ENCODE measurements around the gene MEP1B.

MEP1B gene

GRCh38 chr18:32200766-32201165, 10.9 kb downstream of the MEP1B start:
- no peak overlapping the region for H3K4me3 ChIP-seq (ENCODE audit: low read length)
- no peaks in the 10 kb centered on the region for H3K9me2 ChIP-seq (replicated peaks; ENCODE audit: control insufficient read depth, low read length)
- no peaks in the 10 kb centered on the region for H3F3A ChIP-seq (ENCODE audit: control insufficient read depth, insufficient read depth)
- no peaks in the 10 kb centered on the region for H3K79me2 ChIP-seq (ENCODE audit: control insufficient read depth, low read length)
- no peak overlapping the region for H3K4me2 ChIP-seq (ENCODE audit: low read length)
- H3K27me3 ChIP-seq (ENCODE audit: control insufficient read depth, low read length), result peaks cover 2% of the 10 kb centered on the region; the same call in 1 of the 2 replicates
- TF ChIP-seq EZH2phosphoT487 (IDR thresholded peaks at IDR 0.05; ENCODE audit: borderline replicate concordance, low read length), result no peak
- TF ChIP-seq, protein P1, sequence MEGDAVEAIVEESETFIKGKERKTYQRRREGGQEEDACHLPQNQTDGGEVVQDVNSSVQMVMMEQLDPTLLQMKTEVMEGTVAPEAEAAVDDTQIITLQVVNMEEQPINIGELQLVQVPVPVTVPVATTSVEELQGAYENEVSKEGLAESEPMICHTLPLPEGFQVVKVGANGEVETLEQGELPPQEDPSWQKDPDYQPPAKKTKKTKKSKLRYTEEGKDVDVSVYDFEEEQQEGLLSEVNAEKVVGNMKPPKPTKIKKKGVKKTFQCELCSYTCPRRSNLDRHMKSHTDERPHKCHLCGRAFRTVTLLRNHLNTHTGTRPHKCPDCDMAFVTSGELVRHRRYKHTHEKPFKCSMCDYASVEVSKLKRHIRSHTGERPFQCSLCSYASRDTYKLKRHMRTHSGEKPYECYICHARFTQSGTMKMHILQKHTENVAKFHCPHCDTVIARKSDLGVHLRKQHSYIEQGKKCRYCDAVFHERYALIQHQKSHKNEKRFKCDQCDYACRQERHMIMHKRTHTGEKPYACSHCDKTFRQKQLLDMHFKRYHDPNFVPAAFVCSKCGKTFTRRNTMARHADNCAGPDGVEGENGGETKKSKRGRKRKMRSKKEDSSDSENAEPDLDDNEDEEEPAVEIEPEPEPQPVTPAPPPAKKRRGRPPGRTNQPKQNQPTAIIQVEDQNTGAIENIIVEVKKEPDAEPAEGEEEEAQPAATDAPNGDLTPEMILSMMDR (IDR thresholded peaks at IDR 0.05; ENCODE audit: low read depth, low read length, poor library complexity, severe bottlenecking), result no peak
- H3K9me3 ChIP-seq (ENCODE audit: control insufficient read depth, insufficient read depth, low read length), result no peaks in the 10 kb centered on the region
- no peaks in the 10 kb centered on the region for H4K20me1 ChIP-seq (ENCODE audit: control insufficient read depth, insufficient read depth, low read depth, low read length)
- no peak overlapping the region for H3K27ac ChIP-seq (ENCODE audit: low read depth, low read length)
- H3K4me1 ChIP-seq (ENCODE audit: control insufficient read depth, low read length), result no peaks in the 10 kb centered on the region
- no peaks in the 10 kb centered on the region for H3K36me3 ChIP-seq (ENCODE audit: control insufficient read depth, low read length)

GRCh38 chr18:32201948-32202672, 12.3 kb downstream of the MEP1B start:
- Histone ChIP-seq H3K4me2 (ENCODE audit: low read length) (no peak overlapping the region), H3K9me3 (ENCODE audit: control insufficient read depth, insufficient read depth, low read length) (no peaks in the 10 kb centered on the region), H3K36me3 (ENCODE audit: control insufficient read depth, low read length) (no peaks in the 10 kb centered on the region), H4K20me1 (ENCODE audit: control insufficient read depth, insufficient read depth, low read depth, low read length) (no peaks in the 10 kb centered on the region), H3K4me1 (ENCODE audit: control insufficient read depth, low read length) (no peaks in the 10 kb centered on the region), H3K4me3 (ENCODE audit: low read length) (no peak overlapping the region), H3K27ac (ENCODE audit: low read depth, low read length) (no peak overlapping the region), H3K27me3 (ENCODE audit: control insufficient read depth, low read length) (peaks cover 2% of the 10 kb centered on the region; the same call in 1 of the 2 replicates), H3K9me2 (replicated peaks; ENCODE audit: control insufficient read depth, low read length) (no peaks in the 10 kb centered on the region), H3K79me2 (ENCODE audit: control insufficient read depth, low read length) (no peaks in the 10 kb centered on the region), H3F3A (ENCODE audit: control insufficient read depth, insufficient read depth) (no peaks in the 10 kb centered on the region)
- no peak for TF ChIP-seq EZH2phosphoT487 (IDR thresholded peaks at IDR 0.05; ENCODE audit: borderline replicate concordance, low read length)
- TF ChIP-seq, protein P1 (IDR thresholded peaks at IDR 0.05; ENCODE audit: low read depth, low read length, poor library complexity, severe bottlenecking), result no peak

DNA sequence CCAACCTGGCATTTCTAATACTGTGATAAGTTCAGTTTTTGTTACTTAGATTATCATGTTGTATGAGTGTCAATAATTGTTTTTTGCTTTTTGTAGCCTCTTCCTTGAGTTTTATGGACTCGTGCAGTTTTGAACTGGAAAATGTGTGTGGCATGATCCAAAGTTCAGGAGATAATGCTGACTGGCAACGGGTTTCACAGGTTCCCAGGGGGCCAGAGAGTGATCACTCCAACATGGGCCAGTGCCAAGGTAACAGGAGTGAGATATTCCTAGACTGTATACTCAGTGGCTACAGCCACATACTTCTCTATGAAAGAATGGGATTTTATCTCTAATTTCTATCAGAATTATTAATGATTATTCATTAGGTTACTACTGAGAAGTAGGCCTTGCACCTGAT, 18.2 kb downstream of the MEP1B start:
- H3K4me1 ChIP-seq (ENCODE audit: control insufficient read depth, low read length), result no peaks in the 10 kb centered on the region

More for the DNA sequence above, 18.2 kb downstream of the MEP1B start:
- Histone ChIP-seq H3K4me2 (ENCODE audit: low read length) (no peak overlapping the region), H3F3A (ENCODE audit: control insufficient read depth, insufficient read depth) (no peaks in the 10 kb centered on the region), H3K9me2 (replicated peaks; ENCODE audit: control insufficient read depth, low read length) (no peaks in the 10 kb centered on the region), H3K9me3 (ENCODE audit: control insufficient read depth, insufficient read depth, low read length) (no peaks in the 10 kb centered on the region), H3K27me3 (ENCODE audit: control insufficient read depth, low read length) (no peaks in the 10 kb centered on the region; the same call in 1 of the 2 replicates), H3K27ac (ENCODE audit: low read depth, low read length) (no peak overlapping the region), H4K20me1 (ENCODE audit: control insufficient read depth, insufficient read depth, low read depth, low read length) (no peaks in the 10 kb centered on the region), H3K36me3 (ENCODE audit: control insufficient read depth, low read length) (no peaks in the 10 kb centered on the region), H3K79me2 (ENCODE audit: control insufficient read depth, low read length) (no peaks in the 10 kb centered on the region), H3K4me3 (ENCODE audit: low read length) (no peak overlapping the region)
- TF ChIP-seq EZH2phosphoT487 (IDR thresholded peaks at IDR 0.05; ENCODE audit: borderline replicate concordance, low read length), result no peak
- TF ChIP-seq, protein P1 (IDR thresholded peaks at IDR 0.05; ENCODE audit: low read depth, low read length, poor library complexity, severe bottlenecking), result no peak

All from DOHH2 (cell line).